NK-92 (cell line): ENCODE data around the gene SDK2.

Source experiments
- DNase-seq: peaks from one replicate; lab custom pipeline; 2025; ENCODE audit not compliant: unreplicated experiment; lab: John Stamatoyannopoulos, UW

The SDK2 gene

DNA sequence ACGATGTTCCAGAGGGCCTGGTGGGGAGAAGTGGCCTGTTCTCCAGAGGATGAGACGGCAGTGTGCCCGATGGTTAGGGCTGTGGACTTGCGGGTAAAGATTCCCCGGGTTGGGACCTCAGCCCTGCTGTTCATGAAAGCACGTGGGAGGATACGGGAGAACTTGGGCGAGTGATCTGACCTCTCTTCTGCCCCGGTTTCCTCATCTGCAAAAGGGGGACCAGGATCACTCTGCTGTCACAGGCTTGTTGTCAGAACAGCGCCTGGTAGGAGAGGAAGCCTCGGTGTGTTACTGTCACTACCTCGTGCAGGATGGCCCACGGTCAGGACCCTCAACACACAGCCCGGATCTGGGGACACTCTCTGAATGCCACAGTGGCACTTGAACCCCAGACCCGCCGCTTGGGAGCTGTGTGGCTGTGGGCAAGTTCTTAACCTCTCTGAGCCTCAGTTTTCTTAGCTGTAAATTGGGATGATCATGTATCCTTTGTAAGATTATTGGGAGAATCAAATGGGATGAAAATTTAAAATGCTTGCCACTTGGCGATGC lies 246.9 kb downstream of the SDK2 start:
- DNase-seq, result no peak

- DNase-seq, result no peak
Observed at GRCh38 chr17:73396431-73397277, 247.6 kb downstream of the SDK2 start.

DNA sequence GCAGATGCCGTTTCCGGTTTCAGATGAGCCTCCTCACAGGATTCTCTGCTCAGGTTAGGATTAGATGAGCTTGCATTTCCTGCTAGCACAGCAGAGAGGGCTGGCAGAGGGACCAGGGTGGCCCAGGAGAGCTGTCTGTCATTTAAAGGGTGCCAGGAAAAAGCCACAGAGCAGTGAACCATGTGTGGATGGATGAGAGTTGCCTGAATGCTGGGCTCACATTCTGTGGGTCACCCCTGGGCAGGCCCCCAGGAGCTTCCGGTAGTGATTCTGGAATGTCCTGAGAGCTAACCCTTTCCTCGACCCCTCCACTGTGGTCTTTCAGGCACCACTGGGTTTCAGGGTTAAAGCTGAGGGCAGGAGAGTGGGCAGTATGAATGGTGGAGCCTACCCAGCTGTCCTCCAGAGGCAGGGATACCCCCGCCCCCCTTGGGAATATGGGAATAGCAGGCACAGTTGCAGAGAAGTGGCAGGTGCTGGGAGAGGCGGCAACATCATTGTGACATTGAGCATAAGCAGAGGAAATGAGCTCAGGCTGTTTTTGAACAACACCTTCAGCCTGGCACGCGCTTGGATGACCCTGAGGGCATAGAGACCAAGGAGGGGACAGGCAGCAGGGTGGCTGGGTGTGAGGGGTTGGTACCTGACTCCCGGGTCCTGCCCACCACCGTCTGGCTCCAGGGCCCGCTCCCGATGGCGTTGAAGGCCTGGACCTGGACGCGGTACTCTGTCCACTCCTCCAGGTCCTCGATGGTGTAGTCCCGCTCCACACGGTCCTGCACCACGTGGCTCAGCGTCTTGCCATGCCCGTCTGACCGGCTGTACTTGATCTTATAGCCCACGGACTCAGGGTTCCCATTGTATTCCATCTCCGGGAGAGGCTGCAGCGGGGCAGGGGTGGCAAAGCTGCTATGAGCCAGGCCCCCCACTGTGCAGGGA lies 249.5 kb downstream of the SDK2 start:
- no peak for DNase-seq

GRCh38 chr17:73393962-73394361 lies 250.3 kb downstream of the SDK2 start:
- no peak for DNase-seq

- no peak for DNase-seq
Observed at GRCh38 chr17:73393381-73393780, 250.9 kb downstream of the SDK2 start.

DNA sequence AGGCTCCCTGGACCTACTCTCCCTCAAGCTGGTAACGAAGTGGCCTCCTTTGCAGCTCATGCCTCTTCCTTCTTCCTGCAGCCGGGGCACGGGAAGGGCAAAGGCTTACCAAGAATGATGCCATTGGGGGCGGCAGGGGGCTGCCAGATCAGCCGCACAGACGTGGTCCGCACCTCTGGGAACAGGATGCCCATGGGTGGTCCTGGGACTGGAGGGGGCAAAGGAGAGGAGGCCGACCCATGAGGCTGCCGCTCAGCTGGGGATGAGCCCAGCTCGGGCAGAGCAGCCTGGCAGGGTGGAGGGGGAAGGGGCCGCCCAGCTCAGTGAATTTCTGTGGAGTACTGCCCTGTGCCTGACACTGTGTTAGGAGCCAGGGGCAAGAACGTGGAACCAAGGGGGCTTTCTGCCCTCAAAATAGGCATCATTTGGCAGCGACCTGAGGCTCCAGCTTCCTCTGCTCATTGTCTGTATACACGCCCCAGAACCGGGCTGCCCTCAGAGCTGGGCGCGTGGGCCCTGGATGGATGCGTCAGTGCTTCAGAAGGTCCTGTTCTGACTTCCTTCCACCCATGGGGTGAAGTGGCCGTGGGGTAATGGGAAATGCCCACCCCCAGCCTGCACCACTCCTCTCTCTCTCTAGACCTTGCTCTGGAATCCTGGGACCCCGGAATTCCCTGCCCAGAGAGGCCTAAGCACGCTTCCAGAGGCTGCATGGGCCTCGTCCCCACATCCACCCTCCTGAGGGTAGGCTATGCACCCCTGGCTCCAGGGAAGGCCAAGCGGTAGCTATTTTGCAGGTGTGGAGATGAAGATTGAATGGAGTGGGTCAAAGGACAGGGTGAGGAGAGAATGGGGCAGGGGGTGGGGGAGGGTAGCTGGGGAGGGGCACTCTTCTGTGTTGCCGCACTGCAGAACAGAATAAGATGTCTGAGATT lies 252.6 kb downstream of the SDK2 start:
- DNase-seq, result no peak

DNA sequence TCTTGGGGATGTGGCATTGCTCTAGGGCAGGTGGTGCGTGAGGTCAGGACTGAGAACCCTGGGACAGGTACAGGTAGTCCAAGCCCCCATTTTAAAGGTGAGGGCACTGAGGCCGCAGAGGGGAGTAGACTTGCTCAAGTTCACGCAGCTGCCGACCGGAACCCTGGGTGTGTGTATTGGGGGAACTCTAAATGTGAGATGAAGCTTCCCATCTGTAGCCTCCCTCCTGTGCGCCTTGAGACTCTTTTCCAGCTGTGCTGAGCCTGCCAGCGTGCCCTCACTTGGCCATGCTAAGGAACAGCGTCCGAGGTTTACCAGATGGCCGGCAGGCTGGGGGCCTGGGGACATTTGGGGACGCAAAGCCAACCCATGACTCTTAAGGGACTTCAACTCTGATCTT lies 253.4 kb downstream of the SDK2 start:
- no peak for DNase-seq

DNA sequence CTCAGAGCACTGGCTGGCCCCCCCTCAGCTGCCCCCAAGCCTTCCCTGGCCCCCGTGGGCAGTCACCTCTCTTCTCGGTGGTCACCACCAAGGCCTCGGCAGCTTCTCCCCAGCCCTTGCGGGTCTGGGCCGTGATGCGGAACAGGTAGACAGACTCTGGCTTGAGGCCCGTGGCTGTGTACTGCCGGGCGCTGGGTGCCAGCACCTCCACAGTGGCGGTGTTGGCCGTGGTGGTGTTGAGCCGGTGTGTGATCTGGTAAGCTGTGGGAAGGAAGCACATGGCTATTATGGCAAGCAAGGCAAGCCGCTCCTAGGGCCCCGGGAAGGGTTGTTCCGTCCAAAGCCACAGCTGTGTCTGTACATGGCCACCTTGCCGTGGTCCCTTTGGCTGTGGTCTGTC lies 254.0 kb downstream of the SDK2 start:
- DNase-seq, result no peak

- DNase-seq, result no peak
Observed at GRCh38 chr17:73389411-73389810, 254.8 kb downstream of the SDK2 start.

DNA sequence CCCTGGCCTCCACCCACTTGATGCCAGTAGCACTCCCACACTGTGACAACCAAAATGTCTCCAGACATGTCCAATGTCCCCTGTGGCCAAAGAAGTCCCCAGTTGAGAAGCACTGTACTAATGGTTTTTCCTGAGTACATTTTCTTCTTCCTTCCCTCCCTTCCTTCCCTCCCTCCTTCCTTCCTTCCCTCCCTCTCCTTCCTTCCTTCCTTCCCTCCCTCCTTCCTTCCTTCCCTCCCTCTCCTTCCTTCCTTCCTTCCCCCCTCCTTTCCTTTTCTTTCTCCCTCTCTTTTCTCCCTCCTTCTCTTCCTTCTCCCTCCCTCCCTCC lies 255.7 kb downstream of the SDK2 start:
- no peak for DNase-seq

GRCh38 chr17:73387746-73388577 lies 256.3 kb downstream of the SDK2 start:
- no peak for DNase-seq

- DNase-seq, result no peak
Observed at GRCh38 chr17:73386561-73386960, 257.7 kb downstream of the SDK2 start.

DNA sequence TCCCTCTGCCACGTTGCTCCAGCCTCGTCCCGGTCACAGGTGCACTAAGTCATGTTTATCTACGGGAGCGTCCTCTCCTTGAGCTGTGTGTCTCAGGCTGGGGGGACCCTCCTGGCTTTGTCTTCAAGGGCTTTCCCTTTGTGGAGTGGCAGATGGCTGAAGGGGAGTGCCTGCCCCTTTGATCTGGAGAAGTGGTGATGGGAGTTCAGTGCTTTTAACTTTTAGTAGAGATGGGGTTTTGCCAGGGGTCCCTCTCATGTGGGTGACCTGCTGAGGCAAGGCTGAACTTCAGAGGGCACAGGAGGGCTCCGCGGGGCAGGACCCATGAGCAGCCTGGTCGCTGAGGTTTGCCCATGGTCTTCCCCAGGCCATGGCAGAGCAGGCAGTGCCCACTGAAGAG lies 259.3 kb downstream of the SDK2 start:
- DNase-seq, result no peak

DNA sequence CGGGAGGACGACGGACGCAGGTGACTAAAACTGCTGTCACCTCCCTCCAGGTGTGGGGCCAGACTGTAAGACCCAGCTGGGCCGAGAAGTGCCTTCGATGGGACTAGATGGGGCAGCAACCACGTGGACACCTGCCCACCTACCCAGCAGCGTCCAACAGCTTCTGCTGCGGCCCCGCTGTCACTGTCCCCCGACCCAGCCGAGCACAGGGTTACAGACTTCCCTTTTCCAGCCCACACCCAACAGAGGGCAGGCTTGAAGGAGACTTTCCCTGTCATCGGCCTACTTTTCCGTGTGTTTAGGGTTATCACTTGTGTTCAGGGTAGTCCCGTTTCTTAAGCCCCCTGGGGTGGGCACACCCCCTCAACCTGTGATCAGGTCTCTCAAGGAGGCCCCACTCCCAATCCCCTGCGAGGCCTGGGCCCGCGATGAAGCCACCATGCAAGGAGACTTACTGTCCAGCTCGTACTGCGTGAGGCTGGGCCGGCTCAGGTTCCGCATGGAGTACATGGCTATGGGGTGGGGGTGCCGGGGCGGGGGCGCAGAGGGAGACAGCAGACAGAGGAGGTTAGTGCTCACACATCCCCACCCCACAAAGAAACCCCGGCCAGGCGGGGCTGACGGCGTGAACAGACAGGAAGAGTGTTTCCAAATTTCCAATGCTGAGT lies 263.7 kb downstream of the SDK2 start:
- DNase-seq, result no peak

DNA sequence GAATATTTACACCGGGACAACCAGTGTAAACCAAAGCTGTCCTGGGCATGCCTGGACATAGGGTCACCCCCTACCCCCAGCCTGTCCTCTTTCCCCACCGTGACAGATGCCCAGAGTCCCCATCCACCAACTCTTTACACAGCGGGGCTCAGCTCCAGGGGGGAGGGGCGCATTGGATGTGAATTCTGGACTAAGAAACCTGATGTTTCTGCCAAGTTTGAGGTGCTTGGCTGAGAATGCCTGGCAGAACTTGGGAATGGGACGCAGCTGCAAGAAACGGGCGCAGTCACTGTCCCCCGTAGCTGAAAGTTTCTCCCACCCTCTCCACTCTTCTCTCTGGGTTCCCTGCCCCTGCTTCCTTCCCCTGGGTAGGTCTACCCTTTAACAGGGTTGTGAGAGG lies 264.4 kb downstream of the SDK2 start:
- DNase-seq, result no peak

- no peak for DNase-seq
Observed at GRCh38 chr17:73378974-73379470, 265.2 kb downstream of the SDK2 start.

DNA sequence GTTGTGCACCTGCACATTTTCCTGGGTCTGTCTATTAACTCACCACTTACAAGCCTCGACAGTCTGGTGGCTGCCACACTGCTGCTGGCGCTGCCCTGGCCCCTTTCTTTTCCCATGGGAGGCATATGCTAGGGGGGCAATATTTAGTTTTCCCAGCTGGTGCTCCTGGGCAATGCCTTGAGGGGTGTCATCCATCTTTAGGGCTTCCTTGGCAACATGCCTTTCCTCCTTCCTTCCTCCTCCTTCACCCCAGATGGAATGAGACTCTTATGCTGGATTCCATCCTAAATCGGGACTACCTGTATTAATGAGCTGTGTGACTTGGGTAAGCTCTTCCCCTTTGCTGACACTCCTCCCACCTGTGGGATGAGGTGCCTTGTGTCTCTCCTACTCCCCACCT lies 267.6 kb downstream of the SDK2 start:
- no peak for DNase-seq

GRCh38 chr17:73376152-73376551 lies 268.1 kb downstream of the SDK2 start:
- no peak for DNase-seq

- DNase-seq, result no peak
Observed at GRCh38 chr17:73371836-73372235, 272.4 kb downstream of the SDK2 start.
